ENCODE data around the gene ARHGAP5. TPM values are rescaled to one million over a fixed set of nuclear protein-coding genes. Genes with fewer than 3 reads are reported as not detected.

ARHGAP5 gene
- total RNA-seq, 1 experiment from 2014 or later, result 100 TPM

GRCh38 chr14:32081901-32082300 is 4.8 kb downstream of the ARHGAP5 start:
- peaks cover 15% of the 10 kb centered on the region for H3K36me3 Mint-ChIP-seq (ENCODE audit: insufficient read depth, unreplicated experiment)
- H3K27me3 Mint-ChIP-seq (ENCODE audit: insufficient read depth, unreplicated experiment), result no peaks in the 10 kb centered on the region
- no peak overlapping the region for H3K27ac Mint-ChIP-seq (ENCODE audit: low read depth, unreplicated experiment)
- no TSS peak for BruUV-seq (replicated peaks)
- no peak for TF ChIP-seq CTCF (IDR thresholded peaks at IDR 0.05; ENCODE audit: unreplicated experiment)
- peaks cover 50% of the 10 kb centered on the region for H3K4me1 Mint-ChIP-seq (ENCODE audit: insufficient read depth, unreplicated experiment)
- no peak overlapping the region for H3K4me3 Mint-ChIP-seq (ENCODE audit: unreplicated experiment)
- POLR2A ChIA-PET, result interaction anchor here (0.9 to 1.8 kb wide), 4 partner anchors 8 to 144 kb away, joined by 3 to 4 read pairs (median 3); partner anchors contain the start of gene RNU6-8
- H3K9me3 Mint-ChIP-seq (ENCODE audit: unreplicated experiment), result no peaks in the 10 kb centered on the region
- intact Hi-C loops (cut with micrococcal nuclease), result no loop called here
- CTCF ChIA-PET, result no interaction called here
- DNase-seq (ENCODE audit: unreplicated experiment), result no peak

GRCh38 chr14:32083315-32083624 is 6.2 kb downstream of the ARHGAP5 start:
- H3K9me3 Mint-ChIP-seq (ENCODE audit: unreplicated experiment), result no peaks in the 10 kb centered on the region
- DNase-seq (ENCODE audit: unreplicated experiment), result no peak
- no TSS peak for BruUV-seq (replicated peaks)
- peaks cover 50% of the 10 kb centered on the region for H3K4me1 Mint-ChIP-seq (ENCODE audit: insufficient read depth, unreplicated experiment)
- H3K27me3 Mint-ChIP-seq (ENCODE audit: insufficient read depth, unreplicated experiment), result no peaks in the 10 kb centered on the region
- no peak for TF ChIP-seq CTCF (IDR thresholded peaks at IDR 0.05; ENCODE audit: unreplicated experiment)
- intact Hi-C loops (cut with micrococcal nuclease), result no loop called here
- CTCF ChIA-PET, result no interaction called here
- peak overlapping the region; percentile 75 for H3K27ac Mint-ChIP-seq (ENCODE audit: low read depth, unreplicated experiment)
- peaks cover 15% of the 10 kb centered on the region for H3K36me3 Mint-ChIP-seq (ENCODE audit: insufficient read depth, unreplicated experiment)
- POLR2A ChIA-PET, result interaction anchor here (1.3 to 5.9 kb wide), 3 partner anchors 7 to 65 kb away, joined by 3 to 80 read pairs (median 12); partner anchors contain the start of gene ARHGAP5
- H3K4me3 Mint-ChIP-seq (ENCODE audit: unreplicated experiment), result no peak overlapping the region

- Mint-ChIP-seq H3K9me3 (ENCODE audit: unreplicated experiment) (no peaks in the 10 kb centered on the region), H3K27ac (ENCODE audit: low read depth, unreplicated experiment) (peak overlapping the region; percentile 75), H3K27me3 (ENCODE audit: insufficient read depth, unreplicated experiment) (no peaks in the 10 kb centered on the region), H3K4me3 (ENCODE audit: unreplicated experiment) (no peak overlapping the region), H3K4me1 (ENCODE audit: insufficient read depth, unreplicated experiment) (peaks cover 50% of the 10 kb centered on the region), H3K36me3 (ENCODE audit: insufficient read depth, unreplicated experiment) (peaks cover 15% of the 10 kb centered on the region)
- intact Hi-C loops (cut with micrococcal nuclease), result no loop called here
- ChIA-PET CTCF (interaction anchor here (0.9 to 2.2 kb wide), 2 partner anchors 11 to 149 kb away, joined by 3 to 9 read pairs; no protein-coding TSS in a partner anchor), POLR2A (interaction anchor here (0.6 to 5.9 kb wide), 6 partner anchors 7 to 566 kb away, joined by 3 to 80 read pairs (median 6); partner anchors contain the start of gene ARHGAP5)
- BruUV-seq (replicated peaks), result no TSS peak
- no peak for DNase-seq (ENCODE audit: unreplicated experiment)
- TF ChIP-seq CTCF (IDR thresholded peaks at IDR 0.05; ENCODE audit: unreplicated experiment), result no peak
Measured at GRCh38 chr14:32083789-32084188, 6.7 kb downstream of the ARHGAP5 start.

- intact Hi-C loops (cut with micrococcal nuclease), result no loop called here
- H3K4me1 Mint-ChIP-seq (ENCODE audit: insufficient read depth, unreplicated experiment), result peaks cover 48% of the 10 kb centered on the region
- TF ChIP-seq CTCF (IDR thresholded peaks at IDR 0.05; ENCODE audit: unreplicated experiment), result no peak
- DNase-seq (ENCODE audit: unreplicated experiment), result no peak
- no TSS peak for BruUV-seq (replicated peaks)
- H3K27me3 Mint-ChIP-seq (ENCODE audit: insufficient read depth, unreplicated experiment), result no peaks in the 10 kb centered on the region
- CTCF ChIA-PET, result interaction anchor here (0.6 to 3.0 kb wide), 6 partner anchors 12 to 429 kb away, joined by 3 to 10 read pairs (median 5); no protein-coding TSS in a partner anchor
- peak overlapping the region; percentile 45 for H3K4me3 Mint-ChIP-seq (ENCODE audit: unreplicated experiment)
- peaks cover 16% of the 10 kb centered on the region for H3K36me3 Mint-ChIP-seq (ENCODE audit: insufficient read depth, unreplicated experiment)
- no peaks in the 10 kb centered on the region for H3K9me3 Mint-ChIP-seq (ENCODE audit: unreplicated experiment)
- POLR2A ChIA-PET, result interaction anchor here (0.6 to 5.9 kb wide), 12 partner anchors 9 to 428 kb away, joined by 3 to 80 read pairs (median 4); partner anchors contain the start of genes ARHGAP5 and RNU6-8
- peak overlapping the region; percentile 75 for H3K27ac Mint-ChIP-seq (ENCODE audit: low read depth, unreplicated experiment)
Measured at GRCh38 chr14:32085182-32085844, 8.2 kb downstream of the ARHGAP5 start.
